ENCODE measurements around the gene MYOG. TPM values are rescaled to one million over a fixed set of nuclear protein-coding genes. Genes with fewer than 3 reads are reported as not detected.

Gene MYOG
- total RNA-seq, 2 donors from 2014 or later = not detected

GRCh38 chr1:203040513-203041275 lies 45.1 kb downstream of the MYOG start:
- Mint-ChIP-seq H3K4me1 (peaks cover 41% of the 10 kb centered on the region), H3K4me3 (no peak overlapping the region), H3K36me3 (ENCODE audit: low read depth) (no peaks in the 10 kb centered on the region), H3K9me3 (peaks cover 2% of the 10 kb centered on the region), H3K27me3 (ENCODE audit: insufficient read depth) (peaks cover 2% of the 10 kb centered on the region), H3K27ac (no peak overlapping the region)
- no peak overlapping the region for H3K4me3 ChIP-seq (ENCODE audit: low read length)
- no peaks in the 10 kb centered on the region for H3K27me3 ChIP-seq (ENCODE audit: control insufficient read depth, insufficient read depth, low read length, poor library complexity, severe bottlenecking)
- DNase-seq = no peak
- H3K9me3 ChIP-seq (ENCODE audit: control insufficient read depth, low read length) = no peaks in the 10 kb centered on the region
- peaks cover 23% of the 10 kb centered on the region for H3K4me1 ChIP-seq (ENCODE audit: control insufficient read depth, insufficient read depth, low read length)
- TF ChIP-seq CTCF (conservative IDR thresholded peaks at IDR 0.05) = no peak
- no peaks in the 10 kb centered on the region for H3K36me3 ChIP-seq (ENCODE audit: control insufficient read depth, insufficient read depth, low read length)
- no peak overlapping the region for H3K9ac ChIP-seq (ENCODE audit: extremely low read depth, low read length, poor library complexity, severe bottlenecking)
- WGBS, 2 experiments (ENCODE audit: insufficient coverage in 1 of 2, insufficient read length in 1 of 2) = 75 to 83% methylated on average over 5 of the region's 5 CpGs
- no peak overlapping the region for H3K27ac ChIP-seq (ENCODE audit: low read depth, low read length)

- H3K36me3 Mint-ChIP-seq (ENCODE audit: low read depth) = no peaks in the 10 kb centered on the region
- Histone ChIP-seq H3K9me3 (ENCODE audit: control insufficient read depth, low read length) (no peaks in the 10 kb centered on the region), H3K36me3 (ENCODE audit: control insufficient read depth, insufficient read depth, low read length) (no peaks in the 10 kb centered on the region), H3K4me3 (ENCODE audit: low read length) (no peak overlapping the region), H3K4me1 (ENCODE audit: control insufficient read depth, insufficient read depth, low read length) (peaks cover 21% of the 10 kb centered on the region), H3K27me3 (ENCODE audit: control insufficient read depth, insufficient read depth, low read length, poor library complexity, severe bottlenecking) (no peaks in the 10 kb centered on the region), H3K27ac (ENCODE audit: low read depth, low read length) (no peak overlapping the region), H3K9ac (ENCODE audit: extremely low read depth, low read length, poor library complexity, severe bottlenecking) (no peak overlapping the region)
- no peak overlapping the region for H3K27ac Mint-ChIP-seq
- 59 to 79% methylated on average over 7 to 11 of the region's 11 CpGs for WGBS, 2 experiments (ENCODE audit: insufficient coverage in 1 of 2, insufficient read length in 1 of 2)
- peaks cover 2% of the 10 kb centered on the region for H3K27me3 Mint-ChIP-seq (ENCODE audit: insufficient read depth)
- H3K4me1 Mint-ChIP-seq = peaks cover 34% of the 10 kb centered on the region
- TF ChIP-seq CTCF (conservative IDR thresholded peaks at IDR 0.05) = peak; percentile 83
- DNase-seq = peak; percentile 94
- H3K9me3 Mint-ChIP-seq = peaks cover 2% of the 10 kb centered on the region
- H3K4me3 Mint-ChIP-seq = no peak overlapping the region
Observed at GRCh38 chr1:203039609-203040512, 46.0 kb downstream of the MYOG start.

GRCh38 chr1:203038891-203039608 lies 46.8 kb downstream of the MYOG start:
- no peaks in the 10 kb centered on the region for H3K36me3 Mint-ChIP-seq (ENCODE audit: low read depth)
- 71 to 77% methylated on average over 18 to 22 of the region's 22 CpGs for WGBS, 2 experiments (ENCODE audit: insufficient coverage in 1 of 2, insufficient read length in 1 of 2)
- no peak overlapping the region for H3K4me3 Mint-ChIP-seq
- H3K9me3 Mint-ChIP-seq = peaks cover 2% of the 10 kb centered on the region
- no peaks in the 10 kb centered on the region for H3K36me3 ChIP-seq (ENCODE audit: control insufficient read depth, insufficient read depth, low read length)
- peaks cover 14% of the 10 kb centered on the region for H3K4me1 ChIP-seq (ENCODE audit: control insufficient read depth, insufficient read depth, low read length)
- H3K27ac ChIP-seq (ENCODE audit: low read depth, low read length) = no peak overlapping the region
- H3K27me3 Mint-ChIP-seq (ENCODE audit: insufficient read depth) = peaks cover 2% of the 10 kb centered on the region
- TF ChIP-seq CTCF (conservative IDR thresholded peaks at IDR 0.05) = peak; percentile 96
- peak; percentile 93 for DNase-seq
- peaks cover 27% of the 10 kb centered on the region for H3K4me1 Mint-ChIP-seq
- no peaks in the 10 kb centered on the region for H3K9me3 ChIP-seq (ENCODE audit: control insufficient read depth, low read length)
- no peak overlapping the region for H3K9ac ChIP-seq (ENCODE audit: extremely low read depth, low read length, poor library complexity, severe bottlenecking)
- H3K4me3 ChIP-seq (ENCODE audit: low read length) = no peak overlapping the region
- no peaks in the 10 kb centered on the region for H3K27me3 ChIP-seq (ENCODE audit: control insufficient read depth, insufficient read depth, low read length, poor library complexity, severe bottlenecking)
- H3K27ac Mint-ChIP-seq = no peak overlapping the region

Data from endodermal cell (in vitro differentiated cells).